HEK293 (cell line): ENCODE measurements around the gene TMEM143.

Experiments used
- CTCF ChIA-PET: fragments of 350-600 bp; formaldehyde crosslinking; extraction: SDS; loops from one replicate; lab custom pipeline; 2021; ENCODE audit warnings: antibody characterized with exemption; lab: Yijun Ruan, JAX
- POLR2A ChIA-PET: fragments of 300-600 bp; formaldehyde crosslinking; extraction: SDS; loops from one replicate; lab custom pipeline; 2020; ENCODE audit warnings: antibody characterized with exemption, inconsistent platforms; lab: Yijun Ruan, JAX
- H3K27ac ChIP-seq: fragments of 200-500 bp; sonication (Bioruptor generic); 2 replicates; pipeline ENCODE4 v1.5.1; 2014; ENCODE audit warnings: low read depth, low read length, control low read depth, inconsistent platforms; ENCODE audit errors: extremely low read depth
- H3K36me3 ChIP-seq, 2 experiments: fragments of 200-500 bp in 1 of 2; sonication (Bioruptor generic) in 1 of 2; 1 replicate in 1 of 2; 2 replicates in 1 of 2; pipeline ENCODE4 v1.5.1; 2014 to 2017; ENCODE audit warnings: inconsistent platforms in 2 of 2, low read length in 2 of 2; ENCODE audit not compliant: control insufficient read depth in 2 of 2, insufficient read depth in 1 of 2
- H3K4me1 ChIP-seq: fragments of 200-500 bp; sonication (Bioruptor generic); 2 replicates; pipeline ENCODE4 v1.5.1; 2014; ENCODE audit warnings: mild to moderate bottlenecking, low read length, inconsistent platforms; ENCODE audit not compliant: control insufficient read depth, insufficient read depth
- H3K4me3 ChIP-seq: 2 replicates; pipeline ENCODE4 v1.5.1; 2011; ENCODE audit warnings: low read depth, mild to moderate bottlenecking, control low read depth, low read length, moderate library complexity
- H3K9me3 ChIP-seq: fragments of 200-500 bp; sonication (Bioruptor generic); 2 replicates; pipeline ENCODE4 v1.5.1; 2014; ENCODE audit warnings: low read depth, low read length, inconsistent platforms; ENCODE audit not compliant: control insufficient read depth, insufficient read depth
- ATF2 ChIP-seq: fragments of 450-650 bp; formaldehyde crosslinking; IDR thresholded peaks from 2 replicates; pipeline ENCODE4 v1.5.1; 2016; ENCODE audit warnings: missing biosample characterization, missing genetic modification characterization, low read depth
- IKZF3 ChIP-seq: fragments of 450-650 bp; IDR thresholded peaks from 2 replicates; pipeline ENCODE4 v1.5.0; 2018; ENCODE audit warnings: missing biosample characterization, mild to moderate bottlenecking, missing genetic modification characterization, moderate library complexity
- KLF1 ChIP-seq: fragments of 450-650 bp; formaldehyde crosslinking; IDR thresholded peaks from 2 replicates; pipeline ENCODE4 v1.5.1; 2016; ENCODE audit warnings: missing biosample characterization, missing genetic modification characterization
- PRDM4 ChIP-seq: fragments of 450-650 bp; formaldehyde crosslinking; IDR thresholded peaks from 2 replicates; pipeline ENCODE4 v1.5.1; 2017; ENCODE audit warnings: missing biosample characterization, missing genetic modification characterization
- SCRT2 ChIP-seq: fragments of 450-650 bp; formaldehyde crosslinking; IDR thresholded peaks from 2 replicates; pipeline ENCODE4 v1.5.1; 2016; ENCODE audit warnings: missing biosample characterization, missing genetic modification characterization
- TCF7L2 ChIP-seq: IDR thresholded peaks from 2 replicates; pipeline ENCODE4 v1.6.1; 2011; ENCODE audit warnings: low read depth, mild to moderate bottlenecking, inconsistent platforms, low read length, moderate library complexity, borderline replicate concordance
- ZBTB49 ChIP-seq: fragments of 450-650 bp; formaldehyde crosslinking; IDR thresholded peaks from 2 replicates; pipeline ENCODE4 v1.5.1; 2016; ENCODE audit warnings: missing biosample characterization, missing genetic modification characterization, low read depth
- ZNF10 ChIP-seq: fragments of 450-650 bp; formaldehyde crosslinking; IDR thresholded peaks from 2 replicates; pipeline ENCODE4 v1.5.1; 2017; ENCODE audit warnings: missing biosample characterization, missing genetic modification characterization
- ZNF121 ChIP-seq: fragments of 450-650 bp; formaldehyde crosslinking; IDR thresholded peaks from 2 replicates; pipeline ENCODE4 v1.5.1; 2016; ENCODE audit warnings: missing biosample characterization, missing genetic modification characterization
- ZNF133 ChIP-seq: fragments of 450-650 bp; formaldehyde crosslinking; IDR thresholded peaks from 2 replicates; pipeline ENCODE4 v1.5.1; 2016; ENCODE audit warnings: missing biosample characterization, missing genetic modification characterization
- ZNF239 ChIP-seq: fragments of 450-650 bp; formaldehyde crosslinking; IDR thresholded peaks from 2 replicates; pipeline ENCODE4 v1.5.1; 2016; ENCODE audit warnings: missing biosample characterization, missing genetic modification characterization
- ZNF266 ChIP-seq: fragments of 450-650 bp; formaldehyde crosslinking; IDR thresholded peaks from 2 replicates; pipeline ENCODE4 v1.5.1; 2016; ENCODE audit warnings: missing biosample characterization, missing genetic modification characterization, low read depth
- ZNF280C ChIP-seq: fragments of 450-650 bp; formaldehyde crosslinking; IDR thresholded peaks from 2 replicates; pipeline ENCODE4 v1.5.1; 2016; ENCODE audit warnings: missing biosample characterization, missing genetic modification characterization
- ZNF292 ChIP-seq: fragments of 450-650 bp; formaldehyde crosslinking; IDR thresholded peaks from 2 replicates; pipeline ENCODE4 v1.5.1; 2016; ENCODE audit warnings: low read depth, missing biosample characterization, missing genetic modification characterization, borderline replicate concordance
- ZNF341 ChIP-seq: fragments of 450-650 bp; formaldehyde crosslinking; IDR thresholded peaks from 2 replicates; pipeline ENCODE4; 2016; ENCODE audit warnings: low read depth, missing biosample characterization, missing genetic modification characterization
- ZNF354C ChIP-seq: fragments of 450-650 bp; formaldehyde crosslinking; IDR thresholded peaks from 2 replicates; pipeline ENCODE4 v1.5.1; 2016; ENCODE audit warnings: missing biosample characterization, missing genetic modification characterization, low read depth, borderline replicate concordance
- ZNF416 ChIP-seq: fragments of 450-650 bp; formaldehyde crosslinking; IDR thresholded peaks from 2 replicates; pipeline ENCODE4 v1.5.1; 2016; ENCODE audit warnings: missing biosample characterization, missing genetic modification characterization
- ZNF449 ChIP-seq: fragments of 450-650 bp; formaldehyde crosslinking; IDR thresholded peaks from 2 replicates; pipeline ENCODE4 v1.5.1; 2017; ENCODE audit warnings: missing biosample characterization, mild to moderate bottlenecking, missing genetic modification characterization, moderate library complexity
- ZNF501 ChIP-seq: fragments of 450-650 bp; formaldehyde crosslinking; IDR thresholded peaks from 2 replicates; pipeline ENCODE4 v1.5.1; 2016; ENCODE audit warnings: missing biosample characterization, missing genetic modification characterization
- ZNF571 ChIP-seq: fragments of 450-650 bp; formaldehyde crosslinking; IDR thresholded peaks from 2 replicates; pipeline ENCODE4 v1.5.0; 2017; ENCODE audit warnings: missing biosample characterization, missing genetic modification characterization
- ZNF585B ChIP-seq: fragments of 450-650 bp; formaldehyde crosslinking; IDR thresholded peaks from 2 replicates; pipeline ENCODE4 v1.5.1; 2016; ENCODE audit warnings: missing biosample characterization, missing genetic modification characterization
- ZNF626 ChIP-seq: fragments of 450-650 bp; sonication (Bioruptor Pico); formaldehyde crosslinking; IDR thresholded peaks from 2 replicates; pipeline ENCODE4 v1.5.1; 2018; ENCODE audit warnings: missing biosample characterization, missing genetic modification characterization, inconsistent platforms
- ZNF701 ChIP-seq: fragments of 450-650 bp; formaldehyde crosslinking; IDR thresholded peaks from 2 replicates; pipeline ENCODE4 v1.5.1; 2016; ENCODE audit warnings: missing biosample characterization, missing genetic modification characterization
- ZNF837 ChIP-seq: fragments of 450-650 bp; formaldehyde crosslinking; IDR thresholded peaks from 2 replicates; pipeline ENCODE4 v1.5.1; 2016; ENCODE audit warnings: missing biosample characterization, missing genetic modification characterization
- ZXDB ChIP-seq: fragments of 450-650 bp; formaldehyde crosslinking; IDR thresholded peaks from 2 replicates; pipeline ENCODE4 v1.5.1; 2016; ENCODE audit warnings: missing biosample characterization, missing genetic modification characterization

Gene TMEM143

GRCh38 chr19:48332351-48332661, 31.4 kb downstream of the TMEM143 start (continued):
- TF ChIP-seq ZNF341 (tag by site-specific recombination) (no peak), ZNF585B (tag by site-specific recombination) (no peak), PRDM4 (tag by site-specific recombination) (peak; percentile 74; the same call in 1 of the 2 replicates), IKZF3 (tag by site-specific recombination) (no peak), ZNF701 (tag by site-specific recombination) (no peak), SCRT2 (no peak), ZNF837 (no peak), ZNF449 (peak; percentile 53; the same call in 1 of the 2 replicates), ZNF501 (tag by site-specific recombination) (0 out of 2 replicates have a peak, but pooled peaks have one; percentile 19), ZNF571 (tag by site-specific recombination) (no peak), ZNF10 (tag by site-specific recombination) (peak; percentile 84; the same call in 1 of the 2 replicates)

- no peaks in the 10 kb centered on the region for H3K9me3 ChIP-seq
- H3K4me3 ChIP-seq = peak overlapping the region; percentile 48
- peaks cover 24% of the 10 kb centered on the region for H3K4me1 ChIP-seq
- no peaks in the 10 kb centered on the region for H3K36me3 ChIP-seq
- POLR2A ChIA-PET = interaction anchor here (0.6 to 2.4 kb wide), 4 partner anchors 8 to 143 kb away, joined by 3 to 15 read pairs (median 10); partner anchors contain the start of genes SYNGR4 and TMEM143
- peak overlapping the region; percentile 70 for H3K27ac ChIP-seq
- CTCF ChIA-PET = interaction anchor here (0.6 to 5.0 kb wide), 12 partner anchors 7 to 605 kb away, joined by 3 to 37 read pairs (median 4); partner anchors contain the start of genes EMP3, KDELR1, SYNGR4 and TMEM143
- TF ChIP-seq ZNF449 (no peak), ZBTB49 (tag by site-specific recombination) (no peak), ZNF416 (tag by site-specific recombination) (no peak), ZNF239 (tag by site-specific recombination) (no peak), ZNF133 (tag by site-specific recombination) (no peak), ATF2 (tag by site-specific recombination) (peak; percentile 64; the same call in 1 of the 2 replicates), KLF1 (peak; percentile 54), ZNF292 (tag by site-specific recombination) (no peak), ZNF354C (tag by site-specific recombination) (no peak), ZNF266 (tag by site-specific recombination) (no peak), ZXDB (tag by site-specific recombination) (peak; percentile 88), ZNF280C (no peak), TCF7L2 (peak; percentile 64), ZNF121 (tag by site-specific recombination) (no peak), ZNF501 (tag by site-specific recombination) (0 out of 2 replicates have a peak, but pooled peaks have one; percentile 48), ZNF626 (no peak)
Measured at GRCh38 chr19:48330012-48330681, 33.6 kb downstream of the TMEM143 start.
